HepG2 (cell line): ENCODE data around the gene CDC14A. TPM values are rescaled to one million over a fixed set of nuclear protein-coding genes. Genes with fewer than 3 reads are reported as not detected.
A peak's percentile ranks its signal among the peaks of the same experiment; 100 is the strongest.

Source experiments
- ARNT2 ChIP-seq: sonication (generic); formaldehyde crosslinking; IDR thresholded peaks from 2 replicates; pipeline ENCODE4 v1.8.0; 2022; ENCODE audit warnings: mild to moderate bottlenecking, low read depth, missing genetic modification reagents, moderate library complexity
- MATR3 ChIP-seq: sonication (generic); formaldehyde crosslinking; IDR thresholded peaks from 2 replicates; pipeline ENCODE4 v1.4.0; 2020; ENCODE audit warnings: missing genetic modification reagents
- MEIS2 ChIP-seq: sonication (generic); formaldehyde crosslinking; IDR thresholded peaks from 2 replicates; pipeline ENCODE4 v1.9.0; 2021; ENCODE audit warnings: mild to moderate bottlenecking, missing genetic modification reagents
- NKX3-1 ChIP-seq: sonication (generic); formaldehyde crosslinking; IDR thresholded peaks from 2 replicates; pipeline ENCODE4 v1.5.0; 2020; ENCODE audit warnings: missing genetic modification reagents
- NR0B2 ChIP-seq: sonication (generic); formaldehyde crosslinking; IDR thresholded peaks from 2 replicates; pipeline ENCODE4 v1.4.0; 2020; ENCODE audit warnings: mild to moderate bottlenecking, missing genetic modification reagents
- SALL1 ChIP-seq: sonication (generic); formaldehyde crosslinking; IDR thresholded peaks from 2 replicates; pipeline ENCODE4 v1.8.0; 2022; ENCODE audit warnings: mild to moderate bottlenecking, missing genetic modification reagents
- SATB2 ChIP-seq: sonication (generic); formaldehyde crosslinking; IDR thresholded peaks from 2 replicates; pipeline ENCODE4 v1.5.0; 2020; ENCODE audit warnings: missing genetic modification reagents
- STAG1 ChIP-seq: sonication (generic); formaldehyde crosslinking; IDR thresholded peaks from 2 replicates; pipeline ENCODE4 v1.4.0; 2020; ENCODE audit warnings: missing genetic modification reagents
- TBL1XR1 ChIP-seq: fragments of 150-350 bp; IDR thresholded peaks from 2 replicates; pipeline ENCODE4 v1.6.1; 2014; ENCODE audit warnings: borderline replicate concordance, low read length; ENCODE audit not compliant: partially characterized antibody
- TIGD3 ChIP-seq: sonication (generic); formaldehyde crosslinking; IDR thresholded peaks from 2 replicates; pipeline ENCODE4 v1.5.1; 2020; ENCODE audit warnings: mild to moderate bottlenecking, missing genetic modification reagents, borderline replicate concordance
- USF2 ChIP-seq, 2 experiments: sonication (generic) in 1 of 2; formaldehyde crosslinking in 1 of 2; IDR thresholded peaks; 2 replicates each; pipeline versions ENCODE4 v1.5.1 to v1.6.1; 2011 to 2020; ENCODE audit warnings: borderline replicate concordance in 1 of 2, low read depth in 1 of 2, low read length in 1 of 2, mild to moderate bottlenecking in 1 of 2, missing genetic modification reagents in 1 of 2, moderate library complexity in 1 of 2
- YEATS4 ChIP-seq: sonication (generic); formaldehyde crosslinking; IDR thresholded peaks from 2 replicates; pipeline ENCODE4 v1.4.0; 2020; ENCODE audit warnings: missing genetic modification reagents, borderline replicate concordance
- ZC3H4 ChIP-seq: sonication (generic); formaldehyde crosslinking; IDR thresholded peaks from 2 replicates; pipeline ENCODE4 v1.4.0; 2020; ENCODE audit warnings: missing genetic modification reagents, borderline replicate concordance
- ZFP36 ChIP-seq: fragments of 150-350 bp; IDR thresholded peaks from 2 replicates; pipeline ENCODE4 v1.6.1; 2018; ENCODE audit warnings: borderline replicate concordance, low read length, low read depth; ENCODE audit not compliant: partially characterized antibody
- ZKSCAN5 ChIP-seq: sonication (generic); formaldehyde crosslinking; IDR thresholded peaks from 2 replicates; pipeline ENCODE4 v1.5.1; 2020; ENCODE audit warnings: mild to moderate bottlenecking, missing genetic modification reagents
- ZNF234 ChIP-seq: sonication (generic); formaldehyde crosslinking; conservative IDR thresholded peaks from 2 replicates; pipeline ENCODE4 v1.5.1; 2020; ENCODE audit warnings: mild to moderate bottlenecking, missing genetic modification reagents
- ZNF282 ChIP-seq: fragments of 450-650 bp; IDR thresholded peaks from 2 replicates; pipeline ENCODE4 v1.6.1; 2018; ENCODE audit not compliant: partially characterized antibody
- ZNF383 ChIP-seq: sonication (generic); formaldehyde crosslinking; IDR thresholded peaks from 2 replicates; pipeline ENCODE4 v1.4.0; 2020; ENCODE audit warnings: missing genetic modification reagents, mild to moderate bottlenecking, borderline replicate concordance
- ZNF446 ChIP-seq: sonication (generic); formaldehyde crosslinking; IDR thresholded peaks from 2 replicates; pipeline ENCODE4 v1.5.0; 2020; ENCODE audit warnings: mild to moderate bottlenecking, missing genetic modification reagents
- ZNF501 ChIP-seq: sonication (generic); formaldehyde crosslinking; IDR thresholded peaks from 2 replicates; pipeline ENCODE4 v1.5.1; 2020; ENCODE audit warnings: mild to moderate bottlenecking, moderate library complexity, missing genetic modification reagents
- ZNF546 ChIP-seq: sonication (generic); formaldehyde crosslinking; conservative IDR thresholded peaks from 2 replicates; pipeline ENCODE4 v1.8.1; 2023; ENCODE audit warnings: mild to moderate bottlenecking, missing genetic modification reagents
- ZNF619 ChIP-seq: sonication (generic); formaldehyde crosslinking; IDR thresholded peaks from 2 replicates; pipeline ENCODE4 v1.4.0; 2020; ENCODE audit warnings: mild to moderate bottlenecking, missing genetic modification reagents
- ZNF737 ChIP-seq: sonication (generic); formaldehyde crosslinking; IDR thresholded peaks from 2 replicates; pipeline ENCODE4 v1.5.0; 2020; ENCODE audit warnings: missing genetic modification reagents, mild to moderate bottlenecking, borderline replicate concordance
- ZNF772 ChIP-seq: sonication (generic); formaldehyde crosslinking; IDR thresholded peaks from 2 replicates; pipeline ENCODE4 v1.5.0; 2020; ENCODE audit warnings: mild to moderate bottlenecking, missing genetic modification reagents
- ZNF781 ChIP-seq: sonication (generic); formaldehyde crosslinking; IDR thresholded peaks from 2 replicates; pipeline ENCODE4 v1.5.1; 2020; ENCODE audit warnings: borderline replicate concordance, mild to moderate bottlenecking, missing genetic modification reagents; ENCODE audit errors: not compliant biosample characterization
- polyA plus RNA-seq, 8 experiments: library from polyadenylated mRNA; depleted of rRNA in 3 of 8; stranded (reverse) in 7 of 8; unstranded in 1 of 8; fragments of >200 nt; fragmentation: Illumina TruSeq in 4 of 8; extraction: Trizol in 4 of 8; gene quantifications; 2 replicates each; pipeline versions ENCODE4 v1.2.1 to v1.2.3, GENCODE V29; 2011 to 2016; ENCODE audit warnings: low read depth in 4 of 8, missing spikeins in 1 of 8, mixed read lengths in 1 of 8; ENCODE audit not compliant: insufficient read depth in 1 of 8
- total RNA-seq, 5 experiments: library from RNA; depleted of rRNA; stranded (reverse); fragments of >200 nt; fragmentation: Illumina TruSeq; extraction: Trizol; gene quantifications; 2 replicates each; pipeline ENCODE4 v1.2.3, GENCODE V29; 2016; ENCODE audit warnings: low read depth in 1 of 5
- TF ChIP-seq, protein P1 (sequence below): sonication (generic); formaldehyde crosslinking; IDR thresholded peaks from 2 replicates; pipeline ENCODE4 v1.5.0; 2020; ENCODE audit warnings: mild to moderate bottlenecking, missing genetic modification reagents, moderate library complexity

The CDC14A gene
- total and polyA plus RNA-seq, 2 of the 13 experiments (the other 11 are each of a cell fraction or from before 2014, with no cell fraction given): 2.8 to 4.9 TPM

GRCh38 chr1:100463791-100464424 lies 111.6 kb downstream of the CDC14A start (continued):
- TF ChIP-seq, protein P1, sequence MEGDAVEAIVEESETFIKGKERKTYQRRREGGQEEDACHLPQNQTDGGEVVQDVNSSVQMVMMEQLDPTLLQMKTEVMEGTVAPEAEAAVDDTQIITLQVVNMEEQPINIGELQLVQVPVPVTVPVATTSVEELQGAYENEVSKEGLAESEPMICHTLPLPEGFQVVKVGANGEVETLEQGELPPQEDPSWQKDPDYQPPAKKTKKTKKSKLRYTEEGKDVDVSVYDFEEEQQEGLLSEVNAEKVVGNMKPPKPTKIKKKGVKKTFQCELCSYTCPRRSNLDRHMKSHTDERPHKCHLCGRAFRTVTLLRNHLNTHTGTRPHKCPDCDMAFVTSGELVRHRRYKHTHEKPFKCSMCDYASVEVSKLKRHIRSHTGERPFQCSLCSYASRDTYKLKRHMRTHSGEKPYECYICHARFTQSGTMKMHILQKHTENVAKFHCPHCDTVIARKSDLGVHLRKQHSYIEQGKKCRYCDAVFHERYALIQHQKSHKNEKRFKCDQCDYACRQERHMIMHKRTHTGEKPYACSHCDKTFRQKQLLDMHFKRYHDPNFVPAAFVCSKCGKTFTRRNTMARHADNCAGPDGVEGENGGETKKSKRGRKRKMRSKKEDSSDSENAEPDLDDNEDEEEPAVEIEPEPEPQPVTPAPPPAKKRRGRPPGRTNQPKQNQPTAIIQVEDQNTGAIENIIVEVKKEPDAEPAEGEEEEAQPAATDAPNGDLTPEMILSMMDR: peak; percentile 88
- TF ChIP-seq NR0B2 (CRISPR knock-in tag): no peak
- TF ChIP-seq MATR3 (CRISPR knock-in tag): no peak
- TF ChIP-seq USF2 (IDR thresholded peaks at IDR 0.05; ENCODE audit: low read depth, low read length): no peak
- TF ChIP-seq USF2 (CRISPR knock-in tag; IDR thresholded peaks at IDR 0.05; ENCODE audit: borderline replicate concordance): no peak
- no peak for TF ChIP-seq ZNF282
- TF ChIP-seq ZNF446 (CRISPR knock-in tag): no peak
- TF ChIP-seq YEATS4 (CRISPR knock-in tag): no peak
- TF ChIP-seq ZC3H4 (CRISPR knock-in tag): no peak
- no peak for TF ChIP-seq ZFP36
- TF ChIP-seq TIGD3: no peak
- TF ChIP-seq TBL1XR1: no peak
- peak; percentile 91 for TF ChIP-seq STAG1 (CRISPR knock-in tag)
- TF ChIP-seq NKX3-1: no peak
- TF ChIP-seq ZNF737 (CRISPR knock-in tag): no peak
- no peak for TF ChIP-seq MEIS2 (CRISPR knock-in tag)
- TF ChIP-seq ZNF619 (CRISPR knock-in tag): no peak
- no peak for TF ChIP-seq ZNF501 (CRISPR knock-in tag)
- no peak for TF ChIP-seq ZKSCAN5 (CRISPR knock-in tag)
- no peak for TF ChIP-seq ZNF234 (CRISPR knock-in tag)
- no peak for TF ChIP-seq ZNF546 (CRISPR knock-in tag)
- no peak for TF ChIP-seq ARNT2 (CRISPR knock-in tag)
- no peak for TF ChIP-seq ZNF772 (CRISPR knock-in tag)
- no peak for TF ChIP-seq ZNF781
- TF ChIP-seq SALL1 (CRISPR knock-in tag): peak; percentile 44; the same call in 1 of the 2 replicates
- TF ChIP-seq ZNF383 (CRISPR knock-in tag): no peak
- no peak for TF ChIP-seq SATB2 (CRISPR knock-in tag)
